ENCODE results near the gene ARHGEF10L.

- TF ChIP-seq CTCF (IDR thresholded peaks at IDR 0.05) (peak in 1 of 3 experiments; percentile 10), POLR2A (IDR thresholded peaks at IDR 0.05) (no peak)
Measured at GRCh38 chr1:17696417-17697301, 157.2 kb downstream of the ARHGEF10L start.

Data from vagina (tissue), 2 donors.